Cardiac fibroblast (primary cell): ENCODE data around the gene PRAMEF12.
A peak's percentile ranks its signal among the peaks of the same experiment; 100 is the strongest.

Experiments
- DNase-seq, 2 donors: peaks; one replicate each; pipeline versions ENCODE4 v3.0.0 to v3.0.0-alpha.2; 2010; ENCODE audit warnings: low read depth in 2 of 2
- H3K4me3 ChIP-seq, 2 donors: replicated peaks in 1 of 2; 1 replicate in 1 of 2; 2 replicates in 1 of 2; pipeline ENCODE4 v1.5.1; 2011; ENCODE audit warnings: low read depth in 2 of 2, low read length in 2 of 2, mild to moderate bottlenecking in 2 of 2, moderate library complexity in 1 of 2
- TF ChIP-seq, protein P1 (sequence below): IDR thresholded peaks from one replicate; pipeline ENCODE4 v1.5.1; 2011; ENCODE audit warnings: low read depth, mild to moderate bottlenecking, low read length, inconsistent platforms

PRAMEF12 gene

DNA sequence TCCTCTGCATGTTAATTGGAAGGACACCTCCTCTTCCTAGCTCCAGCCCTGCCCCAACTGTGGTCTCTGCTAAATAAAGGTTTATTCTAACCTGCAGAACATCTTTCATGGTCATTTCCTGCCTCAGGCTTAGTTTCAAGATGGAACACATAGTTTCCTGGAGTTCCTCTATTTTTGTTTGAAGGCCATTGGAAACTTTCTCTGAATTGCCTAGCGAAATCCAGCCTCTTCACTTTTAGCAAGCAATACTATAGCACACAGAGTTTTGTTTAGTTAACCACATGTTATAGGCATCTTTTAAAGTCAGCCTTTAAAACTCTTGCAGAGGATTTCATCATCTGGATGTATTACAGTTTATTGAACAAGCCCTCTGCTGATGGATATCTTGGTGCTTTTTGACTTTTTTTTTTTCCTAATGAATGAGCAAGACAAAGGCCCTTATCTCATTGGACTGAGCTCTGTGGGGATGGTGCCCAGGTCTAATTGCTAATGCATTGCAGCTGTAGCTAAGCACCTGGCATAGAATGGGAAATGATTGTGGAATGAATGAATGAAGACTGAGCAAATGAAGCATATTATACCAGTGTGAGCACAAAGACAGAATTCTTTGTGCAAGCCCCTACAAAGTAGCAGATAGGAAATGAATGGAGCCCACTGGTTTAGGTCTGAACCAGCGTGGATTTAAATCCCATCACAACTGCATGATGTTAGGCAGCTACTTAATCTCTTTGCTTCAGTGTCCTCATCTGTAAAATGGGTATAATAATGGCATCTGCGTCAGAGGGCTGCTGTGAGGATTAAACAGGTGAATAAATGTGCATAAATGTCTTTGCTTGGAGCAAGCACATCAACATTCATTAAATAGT, 28.2 kb upstream of the PRAMEF12 start:
- DNase-seq = peak in 1 of 2 donors; percentile 1
- TF ChIP-seq, protein P1, sequence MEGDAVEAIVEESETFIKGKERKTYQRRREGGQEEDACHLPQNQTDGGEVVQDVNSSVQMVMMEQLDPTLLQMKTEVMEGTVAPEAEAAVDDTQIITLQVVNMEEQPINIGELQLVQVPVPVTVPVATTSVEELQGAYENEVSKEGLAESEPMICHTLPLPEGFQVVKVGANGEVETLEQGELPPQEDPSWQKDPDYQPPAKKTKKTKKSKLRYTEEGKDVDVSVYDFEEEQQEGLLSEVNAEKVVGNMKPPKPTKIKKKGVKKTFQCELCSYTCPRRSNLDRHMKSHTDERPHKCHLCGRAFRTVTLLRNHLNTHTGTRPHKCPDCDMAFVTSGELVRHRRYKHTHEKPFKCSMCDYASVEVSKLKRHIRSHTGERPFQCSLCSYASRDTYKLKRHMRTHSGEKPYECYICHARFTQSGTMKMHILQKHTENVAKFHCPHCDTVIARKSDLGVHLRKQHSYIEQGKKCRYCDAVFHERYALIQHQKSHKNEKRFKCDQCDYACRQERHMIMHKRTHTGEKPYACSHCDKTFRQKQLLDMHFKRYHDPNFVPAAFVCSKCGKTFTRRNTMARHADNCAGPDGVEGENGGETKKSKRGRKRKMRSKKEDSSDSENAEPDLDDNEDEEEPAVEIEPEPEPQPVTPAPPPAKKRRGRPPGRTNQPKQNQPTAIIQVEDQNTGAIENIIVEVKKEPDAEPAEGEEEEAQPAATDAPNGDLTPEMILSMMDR = no peak
- H3K4me3 ChIP-seq = no peak overlapping the region

DNA sequence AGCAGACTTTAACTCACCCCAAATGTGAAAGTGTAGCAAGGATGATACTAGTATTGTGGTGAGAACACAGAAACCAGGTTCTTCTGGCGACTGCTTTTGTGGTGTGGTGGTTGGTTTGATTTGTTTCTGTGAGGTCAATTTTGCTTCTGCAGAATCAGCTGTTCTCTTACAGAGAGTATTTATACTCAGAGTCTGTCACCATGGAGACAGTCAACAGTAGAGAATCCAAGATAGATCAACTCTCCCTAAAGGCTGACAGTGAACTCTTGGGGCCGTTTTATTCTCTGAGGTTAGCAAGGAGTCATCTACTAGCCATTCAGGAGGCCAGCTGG, 27.6 kb upstream of the PRAMEF12 start, which contains the start of gene CFAP107:
CFAP107 (plus strand) TSS at position 209 of the 332 bp plus-strand sequence. CDS start 231 bp downstream, outside the sequence.
- TF ChIP-seq, protein P1 = no peak
- no peak within 1 kb of the TSS for H3K4me3 ChIP-seq
- DNase-seq = no peak

DNA sequence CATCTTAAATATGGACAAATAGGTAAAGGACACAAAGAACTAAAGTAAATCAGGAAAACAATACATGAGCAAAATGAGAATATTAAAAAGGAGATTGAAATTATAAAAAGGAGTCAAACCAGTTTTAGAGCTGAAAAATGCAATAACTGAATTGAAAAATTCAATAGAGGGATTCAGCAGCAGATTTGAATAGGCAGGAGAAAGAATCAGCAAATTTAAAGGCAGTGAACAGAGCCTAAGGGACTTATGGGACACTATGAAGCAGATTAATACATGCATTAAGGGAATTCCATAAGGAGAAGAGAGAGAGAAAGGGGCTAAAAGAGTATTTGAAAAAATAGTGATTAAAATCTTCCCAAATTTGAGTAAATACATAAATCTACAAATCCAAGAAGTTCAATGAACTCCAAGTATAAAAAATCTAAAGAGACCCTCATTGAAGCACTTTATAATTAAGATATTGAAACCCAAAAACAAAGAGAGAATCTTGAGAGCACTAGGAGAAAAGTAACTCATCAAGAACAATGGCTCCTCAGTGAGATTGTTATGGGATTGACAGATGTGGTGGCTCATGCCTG, 24.7 kb upstream of the PRAMEF12 start:
- H3K4me3 ChIP-seq = no peak overlapping the region
- TF ChIP-seq, protein P1 = no peak
- no peak for DNase-seq

DNA sequence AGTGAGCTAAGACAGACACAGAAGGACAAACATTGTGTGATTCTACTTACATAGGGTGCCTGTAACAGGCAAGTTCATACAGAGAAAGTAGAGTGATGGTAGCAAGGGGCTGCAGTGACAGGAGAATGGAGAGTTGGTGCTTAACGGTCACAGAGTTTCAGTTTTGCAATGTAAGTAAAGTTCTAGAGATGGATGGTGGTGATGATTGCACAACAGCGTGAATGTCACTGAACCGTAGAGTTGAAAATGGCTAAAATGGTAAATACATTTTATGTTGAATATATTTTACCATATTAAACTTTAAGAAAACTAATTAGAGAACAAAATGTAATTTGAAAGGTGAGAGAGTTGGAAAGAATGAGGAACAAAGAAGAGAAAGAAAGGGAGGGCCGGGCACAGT, 18.8 kb upstream of the PRAMEF12 start:
- DNase-seq = no peak
- TF ChIP-seq, protein P1 = no peak
- no peak overlapping the region for H3K4me3 ChIP-seq

DNA sequence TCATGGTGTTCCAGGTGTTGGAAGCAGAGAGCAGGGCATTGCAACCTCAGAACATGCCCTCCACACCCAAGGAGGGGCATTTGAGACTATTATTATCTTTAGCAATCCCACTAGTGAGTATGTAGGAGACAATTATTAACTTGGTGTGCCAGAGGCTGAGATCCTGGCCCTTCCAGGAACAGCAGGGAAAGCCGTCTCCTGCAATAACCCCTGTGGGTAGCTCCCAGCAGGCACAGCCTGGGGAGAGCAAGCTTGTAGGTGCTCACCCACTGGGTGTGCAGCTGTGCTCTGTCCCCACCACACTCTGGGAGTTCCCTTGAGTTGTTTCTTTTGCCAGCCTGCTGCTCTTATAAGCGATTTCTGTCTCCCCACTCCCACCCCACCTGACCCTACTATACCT, 17.3 kb upstream of the PRAMEF12 start:
- TF ChIP-seq, protein P1 = no peak
- no peak for DNase-seq

DNA sequence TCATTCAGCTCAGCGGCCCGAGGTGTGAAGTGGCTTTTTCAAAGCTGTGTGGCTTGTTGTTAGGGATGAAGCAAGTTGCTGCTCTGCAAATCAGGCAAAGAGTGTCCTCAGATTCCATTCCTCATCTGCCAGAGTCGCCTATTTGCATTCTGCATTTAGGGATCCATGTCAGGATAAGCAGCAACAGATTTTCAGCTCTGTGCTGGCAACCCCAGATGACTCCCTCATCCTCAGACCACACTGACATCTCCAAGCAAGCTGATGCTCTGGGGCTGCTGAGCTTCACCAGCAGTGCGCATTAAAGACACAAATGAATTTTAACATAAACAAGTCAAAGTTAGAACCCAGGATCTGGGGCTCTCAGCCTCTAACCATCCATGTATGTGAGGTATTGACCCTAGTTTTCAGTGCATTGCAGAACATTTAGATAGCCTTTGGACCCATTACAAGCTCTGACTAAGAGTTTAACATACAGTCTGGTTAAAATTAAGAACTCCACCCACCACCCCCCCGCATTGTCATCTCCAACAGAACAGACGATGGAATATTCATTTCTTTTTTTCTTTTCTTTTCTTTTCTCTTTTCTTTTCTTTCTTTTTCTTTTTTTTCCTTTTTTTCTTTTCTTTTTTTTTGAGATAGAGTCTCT, 16.6 kb upstream of the PRAMEF12 start:
- H3K4me3 ChIP-seq = no peak overlapping the region
- DNase-seq = no peak
- TF ChIP-seq, protein P1 = no peak

More for the DNA sequence above, 17.3 kb upstream of the PRAMEF12 start:
- H3K4me3 ChIP-seq = no peak overlapping the region
